AML-193 (cell line): ENCODE data around the gene LRP6.
"Not testable (repeated sequence)": the region's sequence is repeated elsewhere in the genome, so short reads cannot be mapped to it uniquely, and the experiment has no call there.

Experiments used
- DNase-seq, 2 experiments: peaks; one replicate each; lab custom pipeline; 2025; lab: John Stamatoyannopoulos, UW

Gene LRP6

GRCh38 chr12:12266873-12267741 is at the start of gene LRP6:
Gene LRP6, minus strand, starts transcription at chr12:12267044. Its CDS starts 309 bp downstream, at chr12:12266735.
- DNase-seq, result no peak

DNA sequence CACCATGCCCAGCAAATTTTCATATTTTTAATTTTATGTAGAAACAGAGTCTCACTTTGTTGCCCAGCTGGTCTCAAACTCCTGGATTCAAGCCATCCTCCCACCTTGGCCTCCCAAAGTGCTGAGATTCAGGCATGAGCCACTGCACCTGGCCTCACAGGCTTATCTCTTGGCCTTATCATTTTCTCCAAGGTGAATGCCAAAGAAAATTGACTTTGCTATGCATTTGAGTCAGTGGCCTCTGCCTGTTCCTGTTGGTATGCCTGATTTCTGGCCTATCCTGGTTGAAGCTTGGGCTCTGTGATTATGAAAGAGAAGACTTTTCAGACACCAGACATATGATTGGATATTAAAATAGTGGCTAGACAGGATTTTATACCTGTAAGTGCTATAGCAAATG is 49.0 kb upstream of the LRP6 start:
- DNase-seq, result no peak

DNA sequence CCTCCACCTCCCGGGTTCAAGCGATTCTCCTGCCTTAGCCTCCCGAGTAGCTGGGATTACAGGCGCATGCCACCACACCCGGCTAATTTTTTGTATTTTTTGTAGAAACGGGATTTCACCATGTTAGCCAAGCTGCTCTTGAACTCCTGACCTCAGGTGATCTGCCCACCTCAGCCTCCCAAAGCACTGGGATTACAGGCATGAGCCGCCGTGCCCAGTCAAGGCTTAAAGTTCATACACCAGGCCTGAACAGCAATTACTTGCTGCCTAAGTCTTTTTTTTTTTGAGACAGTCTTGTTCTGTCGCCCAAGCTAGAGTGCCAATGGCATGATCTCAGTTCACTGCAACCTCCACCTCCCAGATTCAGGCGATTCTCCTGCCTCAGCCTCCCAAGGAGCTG is 43.9 kb upstream of the LRP6 start:
- DNase-seq, result not testable (repeated sequence)

DNA sequence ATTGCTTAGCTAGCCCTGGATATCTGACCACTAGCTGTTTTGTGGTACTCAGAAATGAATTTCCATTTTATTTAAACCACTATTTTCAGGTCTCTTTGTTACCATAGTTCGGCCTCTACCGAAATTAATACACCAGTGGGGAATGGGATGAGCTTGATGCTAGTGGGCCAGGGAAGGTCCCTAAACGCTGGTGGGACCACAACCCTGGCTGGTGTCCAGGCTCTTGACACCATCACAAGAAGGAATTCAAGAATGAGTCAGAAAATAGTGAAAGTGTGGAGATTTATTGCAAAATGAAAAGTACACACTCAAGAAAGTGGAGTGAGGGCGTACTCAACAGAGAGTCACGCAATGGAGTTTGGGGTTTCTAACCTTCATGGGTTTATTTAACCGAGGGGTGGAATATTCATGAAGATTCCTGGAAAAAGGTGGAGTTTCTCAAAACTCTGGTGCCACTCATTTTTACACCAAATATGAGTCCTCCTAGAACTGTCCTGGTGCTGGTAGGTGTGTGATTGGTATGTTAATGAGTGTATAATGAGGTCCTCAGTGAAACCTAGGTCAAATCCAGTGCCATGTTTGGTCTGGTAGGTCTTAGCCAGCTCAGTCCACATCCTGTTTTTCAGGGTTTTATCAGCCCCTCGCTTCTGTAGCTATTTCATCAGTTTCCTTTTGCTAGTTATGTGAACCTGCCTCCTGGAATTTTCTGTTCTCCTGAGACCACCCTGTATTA is 38.9 kb upstream of the LRP6 start:
- DNase-seq, result no peak

DNA sequence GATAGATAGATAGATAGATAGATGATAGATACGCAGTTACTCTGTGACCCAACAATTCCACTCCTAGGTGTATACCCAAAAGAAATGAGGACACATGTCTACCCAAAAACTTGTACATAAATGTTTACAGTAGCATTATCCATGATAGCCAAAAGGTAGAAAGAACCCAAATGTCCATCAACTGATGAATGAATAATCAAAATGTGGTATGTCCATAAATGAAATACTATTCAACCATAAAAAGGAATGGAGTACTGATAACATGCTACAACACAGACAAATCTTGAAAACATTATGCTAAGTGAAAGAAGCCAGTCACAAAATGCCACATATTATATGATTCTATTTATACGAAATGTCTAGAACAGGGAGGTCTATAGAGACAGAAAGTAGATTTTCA is 36.1 kb upstream of the LRP6 start:
- DNase-seq, result no peak

DNA sequence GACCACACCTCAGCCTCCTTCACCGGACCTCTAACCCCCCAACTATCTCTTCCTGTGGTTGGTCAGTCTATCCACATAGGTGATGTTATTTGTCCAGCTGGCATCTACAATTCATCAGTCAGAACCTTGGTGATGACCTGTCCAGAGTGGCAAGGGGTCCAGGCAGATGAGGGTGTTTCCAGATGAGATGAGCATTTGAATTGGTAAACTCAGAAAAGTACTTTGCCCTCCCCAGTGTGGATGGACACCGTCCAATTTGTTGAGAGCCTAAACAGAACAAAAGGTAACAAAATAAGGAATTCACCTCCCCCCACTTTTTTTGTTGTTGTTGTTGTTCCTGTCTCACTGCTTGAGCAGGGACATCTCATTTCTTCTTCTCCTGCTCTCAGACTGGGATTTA is 34.3 kb upstream of the LRP6 start:
- no peak for DNase-seq

GRCh38 chr12:12297201-12297830 is 30.5 kb upstream of the LRP6 start:
- DNase-seq, result no peak

DNA sequence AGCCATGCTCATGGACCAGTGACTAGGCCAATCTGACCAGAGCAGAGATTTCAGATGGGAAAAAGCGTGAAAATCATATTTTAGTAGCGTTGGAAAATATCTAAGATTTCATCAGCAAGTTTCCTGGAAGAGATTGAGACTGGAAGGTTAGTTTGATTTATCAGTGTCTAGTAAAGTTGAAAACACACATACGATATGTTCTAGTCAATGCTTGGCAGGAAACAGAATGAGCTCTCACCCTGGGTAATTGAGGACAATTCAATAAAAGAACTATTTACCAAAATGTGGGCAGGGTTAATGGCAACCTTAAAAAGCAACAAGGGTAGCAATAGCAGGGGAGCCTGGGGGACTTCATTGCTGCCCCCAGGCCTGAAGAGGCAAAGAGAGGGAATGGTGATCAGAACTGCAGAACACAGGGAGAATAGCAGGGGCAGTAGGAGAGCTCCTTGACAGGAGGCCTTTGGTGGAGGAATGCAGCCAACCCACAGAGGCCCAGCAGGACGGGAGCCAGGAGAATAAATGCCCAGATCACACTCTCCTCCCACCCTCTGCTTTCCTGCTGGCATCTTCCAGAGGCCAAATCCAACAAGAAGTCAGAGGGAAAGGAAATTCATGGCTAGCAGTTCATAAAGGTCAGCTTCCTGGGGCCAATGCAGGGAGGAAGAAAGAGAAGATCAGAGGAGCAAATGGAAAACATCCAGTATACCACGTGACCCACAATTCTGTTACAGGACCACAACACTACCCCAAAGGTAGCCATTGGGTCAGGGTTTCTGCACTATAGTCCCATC is 27.6 kb upstream of the LRP6 start:
- DNase-seq, result no peak

DNA sequence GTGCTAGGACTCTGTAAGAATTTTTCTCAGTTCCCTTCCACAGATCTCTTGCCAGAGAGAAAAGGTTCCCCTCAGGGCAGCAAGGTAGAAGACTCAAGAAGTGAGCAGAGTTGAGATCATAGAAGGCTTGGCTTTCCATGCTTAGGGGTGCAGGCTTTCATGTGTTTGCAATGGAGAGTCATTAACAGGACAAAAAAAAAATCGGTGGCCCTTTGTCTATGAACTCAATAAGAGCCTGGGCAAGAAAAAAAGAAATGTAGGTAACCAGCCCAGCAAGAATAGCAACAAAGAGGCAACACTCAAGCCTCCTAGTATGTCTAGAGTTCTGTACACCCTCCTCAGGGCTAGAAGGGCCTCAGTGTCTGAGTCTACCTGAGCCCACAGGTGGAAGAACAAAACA is 23.4 kb upstream of the LRP6 start:
- no peak for DNase-seq

- no peak for DNase-seq
Measured at GRCh38 chr12:12286441-12286840, 19.6 kb upstream of the LRP6 start.

DNA sequence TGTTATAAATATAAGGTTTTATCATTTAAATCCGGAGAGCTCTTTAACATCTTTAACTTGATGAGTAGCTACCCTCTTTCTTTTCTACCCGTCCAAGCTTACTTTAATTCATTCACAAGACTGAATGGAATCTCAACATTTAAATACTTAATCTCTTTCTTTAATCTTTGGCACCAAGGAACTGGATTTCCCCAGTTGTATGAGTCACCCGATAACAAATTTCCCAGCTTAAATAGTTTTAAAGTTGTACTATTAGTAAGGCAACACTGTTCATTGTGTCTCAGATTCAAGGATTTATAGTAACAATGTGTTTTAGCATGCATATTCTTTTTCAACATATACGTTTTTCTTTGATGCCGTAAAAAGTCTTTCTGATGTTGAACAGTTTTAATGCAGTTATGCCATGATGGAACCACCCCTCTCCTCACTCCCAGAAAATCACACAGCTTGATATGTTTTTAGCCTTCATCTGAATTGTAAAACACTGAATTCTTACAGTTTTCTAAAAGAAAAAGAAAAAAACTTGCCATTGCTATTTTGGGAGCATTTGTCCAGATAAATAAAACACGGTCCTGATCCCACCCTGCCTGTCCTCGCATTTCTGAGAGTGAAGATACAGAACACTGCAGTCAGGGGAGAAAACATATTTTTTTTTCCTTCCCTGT is 16.0 kb upstream of the LRP6 start:
- no peak for DNase-seq

- no peak for DNase-seq
Measured at GRCh38 chr12:12282202-12282601, 15.4 kb upstream of the LRP6 start.

DNA sequence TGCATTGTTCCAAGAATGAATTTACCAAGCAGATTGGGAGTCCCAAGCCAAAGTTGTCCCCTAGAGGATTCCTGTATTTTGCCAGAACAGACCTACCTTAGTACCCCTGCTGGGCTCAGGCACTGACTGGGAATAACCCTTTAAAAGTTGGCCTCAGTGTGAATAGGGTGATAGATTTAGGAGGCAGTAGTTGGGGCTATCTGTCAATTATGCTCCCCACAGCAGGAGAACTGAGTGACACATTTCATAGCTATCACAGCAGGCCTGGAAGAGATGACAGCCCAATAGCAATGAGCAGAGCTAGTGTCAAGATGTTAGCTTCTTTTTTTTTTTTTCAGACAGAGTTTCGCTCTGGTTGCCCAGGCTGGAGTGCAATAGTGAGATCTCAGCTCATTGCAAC is 14.3 kb upstream of the LRP6 start:
- no peak for DNase-seq

GRCh38 chr12:12278899-12279298 is 12.1 kb upstream of the LRP6 start:
- no peak for DNase-seq

DNA sequence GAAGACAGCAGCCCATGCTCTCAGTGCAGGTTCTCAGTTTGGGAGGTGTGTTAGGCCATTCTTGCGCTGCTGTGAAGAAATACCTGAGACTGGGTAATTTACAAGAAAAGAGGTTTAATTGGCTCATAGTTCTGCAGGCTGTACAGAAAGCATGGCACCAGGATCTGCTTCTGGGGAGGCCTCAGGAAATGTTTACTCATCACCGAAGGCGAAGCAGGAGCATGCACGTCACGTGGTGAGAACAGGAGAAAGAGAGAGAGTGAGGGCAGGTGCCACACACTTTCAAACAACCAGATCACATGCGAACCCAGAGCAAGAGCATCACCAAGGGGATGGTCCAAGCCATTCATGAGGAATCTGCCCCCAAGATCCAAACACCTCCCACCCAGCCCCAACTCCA is 9.0 kb upstream of the LRP6 start:
- no peak for DNase-seq

GRCh38 chr12:12273291-12273957 is 6.6 kb upstream of the LRP6 start:
- no peak for DNase-seq

GRCh38 chr12:12272869-12273268 is 6.0 kb upstream of the LRP6 start:
- no peak for DNase-seq

DNA sequence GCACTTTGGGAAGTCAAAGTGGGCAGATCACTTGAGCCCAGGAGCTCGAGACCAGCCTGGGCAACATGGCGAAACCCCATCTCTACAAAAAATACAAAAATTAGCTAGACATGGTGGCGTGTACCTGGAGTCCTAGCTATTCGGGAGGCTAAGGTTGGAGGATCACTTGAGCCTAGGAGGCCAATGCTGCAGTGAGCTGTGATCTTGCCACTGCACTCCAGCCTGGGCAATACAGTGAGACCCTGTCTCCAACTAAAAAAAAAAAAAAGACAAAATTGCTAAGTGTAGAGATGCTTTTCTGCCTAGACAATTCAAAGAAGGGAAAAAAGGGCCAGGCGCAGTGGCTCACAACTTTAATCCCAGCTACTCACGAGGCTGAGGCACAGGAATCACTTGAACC is 3.4 kb upstream of the LRP6 start:
- DNase-seq, result no peak

DNA sequence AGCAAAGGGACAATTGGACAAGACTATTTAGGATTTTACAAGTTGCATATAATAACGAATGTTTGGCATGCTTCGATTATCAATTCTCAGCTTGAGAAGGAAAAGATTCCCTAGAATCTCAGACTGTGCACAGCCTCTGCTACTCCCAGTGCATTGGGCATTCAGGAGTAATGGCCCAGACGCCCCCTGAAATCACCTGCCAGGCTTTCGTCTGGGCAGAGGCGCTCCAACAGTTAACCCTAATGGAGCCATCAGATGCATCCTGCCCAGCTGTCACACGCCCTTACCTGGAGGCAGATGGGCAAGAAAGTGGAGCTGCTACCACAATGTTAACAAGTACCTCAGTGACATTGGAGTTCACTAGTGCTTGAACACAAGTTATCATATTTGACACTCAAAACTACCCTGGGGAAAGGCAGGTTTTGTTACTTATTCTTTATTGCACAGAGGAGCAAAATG is 927 bp upstream of the LRP6 start:
- DNase-seq, result no peak

DNA sequence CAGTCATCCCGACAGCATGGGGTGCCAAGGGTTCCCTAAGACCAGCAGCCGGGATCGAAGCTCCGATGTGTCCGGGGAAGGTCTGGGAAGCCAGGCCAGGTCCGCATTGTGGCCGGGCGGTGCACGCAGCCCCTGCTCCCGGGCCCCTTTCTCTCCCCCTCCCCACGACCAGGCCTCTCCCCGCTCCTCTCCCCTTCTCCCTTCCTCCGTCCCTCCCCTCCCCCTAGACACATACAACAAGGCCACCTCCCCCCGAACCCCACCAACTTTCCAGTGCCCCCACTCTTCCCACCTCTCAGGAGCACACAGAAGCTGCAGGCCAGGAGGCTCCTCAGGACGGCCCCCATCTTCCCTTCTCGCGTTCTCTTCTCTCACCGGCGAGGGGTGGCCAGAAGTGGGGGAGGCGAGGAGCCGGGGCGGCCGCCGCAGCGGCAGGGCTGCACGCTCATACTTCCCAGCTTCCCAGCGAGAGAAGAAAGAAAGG is 413 bp downstream of the LRP6 start:
- no peak for DNase-seq
